Measurements from ENCODE around the gene PLEKHA6.

DNA sequence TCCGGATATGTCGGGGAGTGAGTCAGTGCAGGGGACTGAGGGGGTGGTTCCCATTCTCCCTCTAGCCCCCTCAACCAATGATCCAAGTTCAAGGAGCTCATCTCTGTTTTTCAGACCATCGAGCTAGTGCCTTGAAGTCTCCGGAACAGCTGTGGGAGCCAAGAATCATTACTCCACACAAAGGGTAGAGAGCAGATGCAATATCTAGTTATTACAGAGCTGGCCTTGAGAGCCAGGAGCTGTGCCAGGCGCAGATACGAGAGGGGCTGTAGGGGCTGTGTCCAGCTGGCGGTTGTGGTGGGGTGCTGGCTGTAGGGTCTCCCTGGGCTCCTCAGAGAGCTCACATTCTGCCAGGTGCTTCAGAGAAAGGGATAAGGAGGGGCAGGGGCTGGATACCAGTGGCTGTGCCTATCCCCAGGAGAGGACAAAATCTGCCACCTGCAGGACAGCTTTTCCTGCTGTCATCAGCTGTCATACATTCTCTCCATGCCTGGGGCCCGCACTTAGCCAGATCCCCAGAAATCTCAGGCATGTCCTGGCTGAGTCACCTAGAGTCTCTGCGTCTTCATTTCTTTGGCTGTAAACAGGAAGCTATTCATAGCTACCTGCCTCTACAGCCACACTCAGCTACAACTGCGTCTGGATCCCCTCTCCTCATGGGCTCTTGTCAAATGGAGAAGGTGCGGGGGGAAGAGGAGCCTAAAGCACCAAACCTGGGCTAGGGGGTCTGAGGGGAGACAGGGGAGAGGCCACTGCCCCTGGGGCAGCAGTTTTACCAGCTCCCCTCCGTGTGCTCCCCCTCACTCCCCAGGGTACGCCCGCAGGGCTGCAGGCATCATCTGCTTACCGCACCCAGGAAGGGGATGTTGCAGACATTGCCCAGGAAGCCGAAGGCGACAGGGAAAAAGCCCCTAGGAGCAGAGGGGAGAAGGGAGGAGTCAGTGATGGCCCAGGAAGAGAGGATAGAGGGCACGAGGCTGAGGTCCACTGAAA lies 161.1 kb downstream of the PLEKHA6 start:
- TF ChIP-seq, protein P1, sequence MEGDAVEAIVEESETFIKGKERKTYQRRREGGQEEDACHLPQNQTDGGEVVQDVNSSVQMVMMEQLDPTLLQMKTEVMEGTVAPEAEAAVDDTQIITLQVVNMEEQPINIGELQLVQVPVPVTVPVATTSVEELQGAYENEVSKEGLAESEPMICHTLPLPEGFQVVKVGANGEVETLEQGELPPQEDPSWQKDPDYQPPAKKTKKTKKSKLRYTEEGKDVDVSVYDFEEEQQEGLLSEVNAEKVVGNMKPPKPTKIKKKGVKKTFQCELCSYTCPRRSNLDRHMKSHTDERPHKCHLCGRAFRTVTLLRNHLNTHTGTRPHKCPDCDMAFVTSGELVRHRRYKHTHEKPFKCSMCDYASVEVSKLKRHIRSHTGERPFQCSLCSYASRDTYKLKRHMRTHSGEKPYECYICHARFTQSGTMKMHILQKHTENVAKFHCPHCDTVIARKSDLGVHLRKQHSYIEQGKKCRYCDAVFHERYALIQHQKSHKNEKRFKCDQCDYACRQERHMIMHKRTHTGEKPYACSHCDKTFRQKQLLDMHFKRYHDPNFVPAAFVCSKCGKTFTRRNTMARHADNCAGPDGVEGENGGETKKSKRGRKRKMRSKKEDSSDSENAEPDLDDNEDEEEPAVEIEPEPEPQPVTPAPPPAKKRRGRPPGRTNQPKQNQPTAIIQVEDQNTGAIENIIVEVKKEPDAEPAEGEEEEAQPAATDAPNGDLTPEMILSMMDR (IDR thresholded peaks at IDR 0.05) = peak in 2 of 4 experiments; percentile 31 to 40
- TF ChIP-seq POLR2A (IDR thresholded peaks at IDR 0.05) (peak; percentile 52), POLR2AphosphoS5 (IDR thresholded peaks at IDR 0.05) (peak; percentile 77)

Data from prostate gland (tissue), 2 donors.